ENCODE data around the gene TECTB.

TECTB gene

DNA sequence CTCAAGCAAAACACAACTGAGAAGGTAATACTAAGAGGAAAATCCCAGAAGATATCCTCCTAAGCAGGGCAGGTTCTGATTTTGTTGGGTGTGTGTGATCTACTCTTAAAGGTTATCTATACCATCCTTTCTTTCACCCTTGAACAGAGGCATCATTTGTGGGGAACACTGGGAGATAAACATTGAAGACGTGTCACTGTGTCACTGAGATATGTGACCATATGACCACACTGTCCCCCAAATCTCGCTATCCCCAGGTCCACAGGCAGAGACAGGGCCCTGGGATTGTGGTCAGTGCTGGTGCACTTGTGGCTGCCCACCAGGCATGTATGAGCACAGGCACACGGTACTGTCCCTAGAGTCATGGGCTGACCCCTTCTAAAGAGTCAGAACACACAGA is 30.0 kb downstream of the TECTB start:
- DNase-seq: no peak

DNA sequence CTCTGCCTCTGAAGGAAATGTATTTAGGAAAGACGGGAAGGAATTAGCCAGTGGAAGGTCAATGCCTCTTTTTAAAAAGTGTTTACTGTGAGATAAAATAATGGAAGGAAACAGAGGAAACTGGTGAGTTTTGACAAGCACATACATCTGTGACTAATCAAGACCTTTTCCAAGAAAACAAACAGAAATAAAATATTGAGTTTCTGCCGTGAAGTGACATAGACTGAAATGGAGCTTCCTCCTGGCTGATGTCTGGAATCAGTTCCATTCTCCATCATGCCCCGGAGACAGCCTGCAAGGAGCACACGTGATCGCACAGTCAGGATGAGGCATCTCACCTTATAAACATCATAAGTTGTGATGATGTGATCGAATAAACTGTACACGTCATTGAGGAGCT is 30.7 kb downstream of the TECTB start:
- no peak for DNase-seq

- peak in 1 of 2 experiments; percentile 56 for DNase-seq
Measured at GRCh38 chr10:112314822-112315474, 31.7 kb downstream of the TECTB start.

GRCh38 chr10:112327678-112328077 is 44.5 kb downstream of the TECTB start:
- DNase-seq: no peak

DNA sequence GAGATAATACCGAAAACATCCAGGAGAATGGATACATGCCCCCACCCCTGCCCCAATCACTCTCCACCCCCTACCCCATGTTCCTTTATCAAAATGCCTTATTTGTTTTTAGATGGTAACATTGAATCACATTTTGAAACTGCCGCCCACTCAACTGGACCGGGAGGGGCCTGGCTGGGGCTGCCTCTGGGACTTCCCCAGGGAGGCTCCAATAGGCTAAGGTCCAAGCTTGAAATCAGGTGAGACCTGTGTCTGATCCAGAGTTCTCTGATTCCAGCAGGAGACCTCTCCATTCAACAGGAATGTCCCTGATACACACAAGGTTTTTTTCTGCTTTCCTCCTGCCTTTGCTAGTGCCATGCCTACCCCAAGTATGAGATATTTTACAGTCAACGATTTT is 47.0 kb downstream of the TECTB start:
- DNase-seq: no peak

DNA sequence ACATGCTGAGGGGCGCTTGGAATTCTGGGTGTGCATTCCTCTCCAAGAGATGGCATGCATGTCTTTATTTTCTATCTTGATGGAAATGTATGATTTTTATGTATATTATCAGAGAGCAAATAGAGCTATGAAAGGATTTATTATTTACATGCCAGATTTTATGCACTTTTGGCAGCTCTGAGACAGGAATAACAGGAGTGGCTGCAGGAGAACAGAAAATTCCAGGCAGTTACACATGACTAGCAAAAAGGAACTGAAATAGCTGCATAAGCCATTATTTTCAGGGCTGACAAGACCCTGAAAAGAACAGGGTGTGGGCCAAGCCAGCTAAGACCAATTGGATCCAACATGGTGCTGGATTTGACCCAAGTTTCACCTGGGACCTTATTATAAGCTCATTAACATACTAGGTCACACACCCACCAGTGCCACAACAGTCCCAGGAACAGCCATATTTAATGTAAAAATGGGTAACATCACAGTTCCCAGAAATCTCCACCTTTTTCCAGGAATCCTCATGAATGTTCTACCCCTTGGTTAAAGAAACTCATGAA is 47.5 kb downstream of the TECTB start:
- no peak for DNase-seq

DNA sequence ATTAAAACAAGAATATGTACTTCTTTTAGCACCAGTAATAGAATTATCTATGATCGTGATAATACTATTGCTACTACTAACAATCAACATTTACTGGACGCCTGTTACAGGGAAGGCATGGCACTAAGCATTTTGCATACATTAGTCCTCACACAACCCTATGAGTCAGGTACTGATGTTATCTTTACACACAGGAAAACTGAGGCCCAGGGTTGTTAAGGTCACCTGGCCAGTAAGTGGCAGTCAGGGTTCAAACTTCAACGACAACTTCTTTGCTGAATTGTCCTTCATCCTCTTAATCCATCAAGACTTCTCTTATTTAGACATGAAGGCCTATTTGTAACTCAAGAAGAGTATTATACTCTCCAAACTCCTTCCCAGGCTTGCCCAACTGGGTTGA is 48.8 kb downstream of the TECTB start:
- DNase-seq: no peak

DNA sequence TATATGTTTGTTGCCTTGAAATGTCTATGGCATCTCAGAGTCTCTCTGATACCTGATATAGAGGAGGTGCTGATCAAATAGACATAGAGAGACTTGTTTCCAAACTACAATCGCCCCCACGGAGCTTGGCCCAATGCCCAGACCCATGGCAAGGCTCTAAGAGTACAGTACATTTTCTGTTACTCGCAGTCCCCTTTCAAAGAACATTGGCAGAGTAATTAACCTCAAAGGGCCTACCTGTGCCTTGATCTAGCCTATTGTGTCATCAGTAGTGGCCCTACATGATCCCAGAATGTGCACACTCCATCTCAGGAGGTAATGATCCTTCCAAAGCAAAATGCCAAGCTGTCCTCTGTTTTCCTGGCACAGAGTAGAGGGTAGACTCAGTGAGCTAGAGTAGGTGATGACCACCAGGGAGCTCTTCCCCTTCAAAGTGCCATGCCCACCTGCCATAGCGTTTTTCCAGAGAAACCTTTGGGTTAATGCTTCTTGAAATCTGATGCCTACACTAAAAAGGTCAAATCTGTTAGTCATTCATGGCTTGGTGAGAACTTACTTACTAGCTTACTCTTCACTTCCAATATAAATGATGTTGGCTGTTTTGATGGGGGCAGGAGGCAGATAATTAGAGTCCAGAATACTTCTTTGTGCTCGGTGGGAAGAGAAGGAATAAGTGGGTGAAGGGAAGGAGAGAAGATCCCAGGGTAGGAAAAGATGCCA is 49.5 kb downstream of the TECTB start:
- peak in 1 of 2 experiments; percentile 7 for DNase-seq

DNA sequence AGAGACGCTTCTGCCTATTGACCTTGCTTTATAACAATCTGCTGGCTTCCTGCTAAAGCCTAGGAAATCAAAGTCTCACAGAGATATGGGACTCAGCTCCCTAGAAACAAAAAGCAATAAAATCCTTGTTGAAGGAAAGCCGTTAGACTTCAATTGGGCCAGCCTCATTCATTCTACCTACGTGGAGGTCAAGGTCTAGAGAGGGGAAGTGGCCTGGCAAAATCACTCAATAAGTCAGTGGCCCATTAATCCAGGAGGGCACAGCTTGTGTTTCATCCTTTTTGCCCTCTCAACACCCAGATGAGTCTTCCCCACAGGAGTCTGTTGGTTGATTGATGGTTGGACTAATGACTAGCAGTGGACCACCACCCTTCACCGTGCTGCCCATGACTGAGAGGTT is 50.3 kb downstream of the TECTB start:
- DNase-seq: no peak

DNA sequence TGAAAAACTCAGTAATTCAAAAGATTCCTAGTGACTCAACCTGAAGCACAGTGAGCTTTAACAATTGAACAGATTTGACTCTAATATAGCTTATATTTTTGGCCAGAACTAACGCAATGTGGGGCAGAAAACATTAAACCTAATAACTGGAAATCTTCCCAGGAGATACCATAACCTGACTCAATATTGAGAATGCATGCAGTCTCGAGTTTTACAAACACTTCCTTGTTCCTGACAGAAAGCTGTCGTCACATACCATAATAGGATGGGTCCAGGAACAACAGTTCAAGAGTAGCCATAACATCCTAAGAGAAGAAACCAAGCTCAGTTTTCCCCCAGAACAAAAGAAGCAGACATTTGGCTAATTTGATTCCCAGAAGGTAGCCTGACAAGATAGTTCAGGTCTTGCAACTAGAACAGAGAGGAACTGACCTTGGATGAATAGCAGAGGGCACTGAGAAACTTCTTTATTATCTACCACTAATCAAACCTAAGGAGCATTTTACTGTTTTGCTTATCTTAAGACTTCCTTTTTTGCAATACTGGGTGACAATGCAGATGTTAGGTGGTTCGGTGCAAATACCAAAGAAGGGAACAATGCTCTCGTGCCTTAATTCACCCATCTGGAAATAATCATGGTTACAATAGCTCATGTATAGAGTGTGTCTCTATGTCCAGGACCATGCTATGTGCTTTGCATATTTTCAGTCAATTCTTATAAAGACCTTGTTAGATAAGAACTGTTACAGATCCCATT is 52.1 kb downstream of the TECTB start:
- DNase-seq: no peak

DNA sequence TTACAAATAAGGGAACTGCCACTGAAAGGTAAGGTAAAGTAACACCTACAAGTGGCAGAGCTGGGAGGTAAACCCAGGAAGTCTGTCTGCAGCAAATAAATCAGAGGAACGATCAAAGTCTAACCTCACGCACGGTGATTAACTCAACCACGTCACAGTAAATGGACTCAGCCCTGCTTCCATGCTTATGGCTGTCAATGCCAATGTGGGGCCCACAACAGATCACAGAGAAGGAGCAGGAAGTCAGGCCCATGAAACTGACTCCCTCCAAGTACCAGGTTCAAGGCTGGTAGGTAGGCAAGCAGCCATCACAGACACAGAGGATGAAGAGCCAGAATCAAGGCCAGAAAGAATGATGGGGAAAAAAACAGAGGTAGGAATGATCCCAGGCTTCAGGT is 52.7 kb downstream of the TECTB start:
- DNase-seq: no peak

- DNase-seq: no peak
Measured at GRCh38 chr10:112336556-112337201, 53.5 kb downstream of the TECTB start.

DNA sequence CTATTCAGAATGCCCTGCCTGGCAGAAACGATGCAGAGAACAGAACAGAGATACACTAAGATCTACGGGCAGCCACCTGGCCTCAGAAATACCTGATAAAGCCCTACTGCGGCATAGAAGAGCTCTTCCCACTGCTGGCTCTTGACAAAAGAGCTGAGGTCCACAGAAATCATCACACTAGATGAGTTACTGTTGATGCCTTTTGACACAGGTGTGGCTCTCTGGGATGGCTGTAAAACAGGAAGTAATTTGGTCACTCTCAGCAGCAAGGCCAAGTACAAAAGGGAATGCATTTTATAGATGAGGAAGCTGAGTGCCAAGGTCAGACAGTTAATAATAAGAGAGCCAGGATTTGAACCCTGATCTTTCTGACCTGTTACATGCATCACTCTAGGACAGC is 55.8 kb downstream of the TECTB start:
- DNase-seq: no peak

GRCh38 chr10:112340601-112341000 is 57.4 kb downstream of the TECTB start:
- no peak for DNase-seq

GRCh38 chr10:112343056-112343806 is 60.0 kb downstream of the TECTB start:
- no peak for DNase-seq

DNA sequence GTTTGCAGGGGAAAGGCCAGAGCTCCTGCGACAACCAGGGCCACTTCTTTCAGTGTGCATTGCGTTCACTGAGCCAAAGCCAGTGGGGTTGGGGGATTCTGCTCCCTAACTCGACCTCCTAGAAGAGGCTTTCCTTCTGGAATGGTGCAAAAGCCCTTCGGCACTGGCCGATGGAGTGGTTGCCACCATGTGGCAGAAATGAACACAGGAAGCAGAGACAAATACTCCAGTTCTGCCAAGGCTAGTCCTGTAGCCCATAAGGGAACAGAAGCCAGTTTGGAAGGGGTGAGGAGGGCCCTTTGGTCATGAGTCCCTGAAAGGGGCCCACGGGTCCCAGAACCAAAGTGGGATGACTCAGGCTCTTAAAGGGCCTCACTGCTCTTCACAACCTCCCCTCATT is 61.1 kb downstream of the TECTB start:
- no peak for DNase-seq

DNA sequence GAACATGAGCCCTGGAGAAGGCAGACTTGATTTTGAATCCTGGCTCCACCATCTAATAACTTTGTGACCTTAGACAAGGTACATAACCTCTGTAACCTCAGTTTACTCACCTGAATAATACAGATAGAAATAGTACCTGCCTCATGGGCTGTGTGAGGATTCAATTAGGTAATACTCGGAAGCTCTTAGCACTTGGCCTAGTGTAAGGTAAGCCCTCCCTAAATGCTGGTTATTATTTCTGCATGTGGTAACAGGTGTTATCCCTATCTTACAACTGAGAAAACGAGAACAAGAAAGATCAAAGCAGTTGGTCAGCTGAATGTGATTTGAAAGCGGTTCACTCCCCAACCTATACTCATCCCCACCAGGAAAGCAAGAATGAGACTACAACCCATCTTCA is 62.0 kb downstream of the TECTB start:
- no peak for DNase-seq

GRCh38 chr10:112345743-112346142 is 62.5 kb downstream of the TECTB start:
- no peak for DNase-seq

GRCh38 chr10:112346774-112347173 is 63.6 kb downstream of the TECTB start:
- no peak for DNase-seq

DNA sequence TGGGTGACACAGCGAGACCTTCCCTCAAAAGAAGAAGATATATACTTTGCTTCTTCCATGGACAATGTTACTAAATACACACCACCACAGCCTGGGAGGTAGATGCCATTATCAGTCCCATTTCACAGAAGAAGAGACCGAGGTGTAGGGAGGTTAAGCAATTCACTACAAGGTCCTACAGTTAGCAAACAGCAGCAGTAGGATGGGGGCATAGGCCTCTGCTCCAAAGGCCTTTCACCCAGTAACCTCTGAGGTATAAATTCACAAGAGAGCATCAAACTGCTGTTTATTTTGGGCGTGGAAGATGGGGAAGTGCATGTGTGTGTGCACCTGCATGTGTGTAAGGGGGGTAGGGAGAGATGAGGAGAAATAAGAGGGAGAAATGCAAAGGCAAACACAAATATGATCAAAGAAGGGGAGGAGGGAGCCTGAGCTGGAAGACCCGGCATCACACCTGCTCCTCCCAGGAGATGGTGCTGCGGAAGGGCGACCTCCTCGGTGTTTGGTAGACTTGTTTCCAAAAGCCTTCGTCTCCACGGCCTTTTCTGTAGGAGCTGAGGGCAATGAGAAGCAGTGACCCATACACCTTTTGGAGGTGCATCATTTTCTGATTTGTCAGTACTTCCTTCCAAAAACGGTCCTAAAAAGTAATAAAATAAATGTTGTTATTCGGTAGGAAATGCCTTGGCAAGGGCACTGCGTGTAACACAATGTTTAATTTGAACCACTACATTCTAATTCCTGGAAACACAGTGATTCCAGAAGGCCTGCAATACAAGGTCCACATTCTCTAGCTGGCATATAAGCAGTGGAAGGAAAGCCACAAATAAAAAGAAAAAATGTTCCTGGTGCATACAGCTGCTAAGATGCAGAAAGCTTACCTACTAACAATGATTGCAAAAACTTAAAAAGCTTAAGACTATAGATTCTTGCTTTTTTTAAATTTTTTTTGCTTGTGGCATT is 64.8 kb downstream of the TECTB start:
- DNase-seq: no peak

DNA sequence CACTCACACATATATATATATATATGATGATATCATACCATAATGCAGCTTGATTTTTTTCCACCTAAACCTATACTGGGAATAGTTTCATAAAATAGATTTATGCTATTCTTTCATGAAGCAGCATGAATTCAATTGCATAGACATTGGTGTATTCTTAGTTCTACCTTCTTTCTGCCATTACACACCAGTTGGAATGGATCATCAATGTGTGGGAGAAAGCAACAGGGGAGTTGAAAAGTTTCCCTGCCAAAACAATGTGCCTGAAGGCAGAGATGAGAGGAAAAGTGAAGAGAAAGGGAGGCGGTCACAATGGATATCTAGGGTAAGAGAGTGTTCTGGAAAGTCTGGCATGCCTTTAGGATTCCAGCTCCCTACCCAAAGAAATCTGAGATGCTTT is 65.6 kb downstream of the TECTB start:
- DNase-seq: no peak

All from NCI-H446 (cell line).